Measurements from ENCODE around the gene EEF1A2.
"Not testable (repeated sequence)": the region's sequence is repeated elsewhere in the genome, so short reads cannot be mapped to it uniquely, and the experiment has no call there.

EEF1A2 gene

DNA sequence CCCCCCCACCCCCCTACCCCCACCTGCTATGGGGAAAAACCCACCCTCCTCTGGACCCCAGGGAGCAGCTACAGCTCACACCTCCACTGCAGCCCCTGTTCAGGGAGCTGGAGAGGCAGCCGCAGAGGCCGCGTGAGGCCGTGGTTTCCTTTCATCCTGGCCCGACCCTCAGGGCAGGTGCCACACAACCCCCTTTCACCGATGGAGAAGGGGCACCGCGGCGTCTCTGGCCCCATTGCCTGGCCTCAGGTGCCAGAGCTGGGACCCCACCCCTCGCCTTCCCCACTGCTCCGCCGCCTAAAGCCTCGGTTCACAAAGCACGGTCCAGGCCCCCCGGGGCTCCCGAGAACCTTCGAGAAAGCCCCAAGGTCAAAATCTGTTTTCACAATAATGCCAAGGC lies 14.6 kb downstream of the EEF1A2 start:
- DNase-seq = no peak

DNA sequence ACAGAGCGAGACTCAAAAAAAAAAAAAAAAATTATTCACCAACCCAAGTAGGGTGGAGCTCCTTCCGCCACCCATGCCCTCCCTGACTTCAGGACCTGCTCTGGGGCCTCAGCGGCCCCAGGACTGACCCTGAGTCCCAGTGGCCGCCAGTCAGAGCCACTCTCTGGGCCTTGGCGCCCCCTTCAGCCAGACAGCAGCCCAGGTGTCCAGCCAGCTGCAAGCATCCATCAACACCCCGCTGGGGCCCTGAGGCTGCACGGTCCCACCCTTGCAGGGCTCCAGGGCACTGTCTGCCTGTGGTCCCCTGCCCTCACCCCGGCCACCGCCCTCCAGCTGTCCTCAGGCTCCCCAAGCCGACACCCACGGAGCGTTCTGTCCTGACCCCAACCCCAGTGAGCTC lies 15.0 kb downstream of the EEF1A2 start:
- DNase-seq = no peak

DNA sequence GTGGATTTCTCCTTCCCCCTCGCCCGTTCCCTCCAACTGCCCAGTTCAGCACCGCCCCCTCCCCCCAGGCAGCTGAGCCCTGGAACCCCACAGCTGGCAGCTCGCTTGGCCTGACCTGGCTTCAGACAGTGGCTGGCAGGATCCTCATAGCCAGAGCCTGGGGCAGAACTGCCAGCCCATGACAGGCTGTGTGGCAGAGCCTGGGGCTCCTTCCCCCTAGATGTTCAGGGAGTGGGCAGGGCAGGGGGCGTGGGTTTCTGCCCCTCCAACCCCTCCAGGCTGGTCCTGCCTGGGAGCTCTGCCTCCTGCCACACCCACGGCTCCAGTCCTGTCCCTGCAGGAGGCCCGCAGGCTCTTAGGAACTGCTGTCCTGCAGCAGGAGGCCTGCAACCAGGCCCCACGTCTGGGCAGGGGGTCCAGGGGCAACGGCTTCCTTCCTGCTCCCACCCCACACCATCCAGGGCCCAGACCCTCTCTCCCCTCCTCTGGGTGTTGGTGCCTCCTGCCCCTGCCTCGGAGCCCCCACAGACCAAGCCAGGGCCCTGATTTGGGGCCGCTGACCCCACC lies 16.8 kb downstream of the EEF1A2 start:
- DNase-seq = no peak

DNA sequence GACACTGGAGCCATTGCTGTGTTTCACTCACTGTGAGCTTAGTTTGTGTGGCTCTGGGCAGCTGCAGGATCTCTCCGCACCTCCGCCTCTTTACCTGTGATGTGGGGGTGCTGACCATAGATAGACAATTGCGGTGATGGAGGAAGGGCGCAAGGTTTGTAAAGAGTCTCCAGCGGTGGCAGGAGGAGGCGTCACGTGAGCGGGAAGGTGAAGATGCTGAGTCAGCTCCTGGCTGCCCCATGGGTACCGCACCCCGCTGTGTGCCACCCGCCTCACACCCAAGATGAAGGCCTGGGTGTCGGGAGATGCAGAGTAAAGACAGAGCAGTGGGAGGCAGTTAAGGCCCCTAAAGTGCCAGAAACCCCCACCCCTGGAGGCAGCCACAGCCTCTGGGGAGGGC lies 17.4 kb downstream of the EEF1A2 start:
- DNase-seq = no peak

DNA sequence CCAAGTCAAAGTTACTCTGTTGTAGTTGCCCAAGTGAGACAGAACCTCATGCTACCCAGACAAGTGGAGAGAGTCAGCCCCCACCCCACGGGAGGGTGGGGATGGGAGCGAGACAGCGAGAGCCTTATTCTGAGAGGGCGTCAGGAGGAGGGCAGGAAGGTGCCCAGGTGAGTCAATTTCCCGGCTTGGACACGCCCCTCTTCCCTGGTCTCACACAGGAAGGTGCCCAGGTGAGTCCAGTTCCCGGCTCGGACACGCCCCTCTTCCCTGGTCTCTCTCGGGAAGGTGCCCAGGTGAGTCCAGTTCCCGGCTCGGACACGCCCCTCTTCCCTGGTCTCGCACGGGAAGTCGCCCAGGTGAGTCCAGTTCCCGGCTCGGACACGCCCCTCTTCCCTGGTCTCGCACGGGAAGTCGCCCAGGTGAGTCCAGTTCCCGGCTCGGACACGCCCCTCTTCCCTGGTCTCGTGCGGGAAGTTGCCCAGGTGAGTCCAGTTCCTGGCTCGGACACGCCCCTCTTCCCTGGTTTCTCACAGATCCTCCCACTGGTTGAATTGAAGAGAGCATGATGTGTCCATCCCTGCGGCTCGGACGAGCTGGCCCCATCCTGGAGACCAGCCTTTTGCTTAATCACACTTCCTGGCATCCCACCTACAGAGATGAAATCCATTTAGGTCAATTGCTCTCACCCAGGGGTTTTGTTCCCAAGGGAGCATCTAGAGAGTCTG lies 19.0 kb downstream of the EEF1A2 start:
- DNase-seq = not testable (repeated sequence)

DNA sequence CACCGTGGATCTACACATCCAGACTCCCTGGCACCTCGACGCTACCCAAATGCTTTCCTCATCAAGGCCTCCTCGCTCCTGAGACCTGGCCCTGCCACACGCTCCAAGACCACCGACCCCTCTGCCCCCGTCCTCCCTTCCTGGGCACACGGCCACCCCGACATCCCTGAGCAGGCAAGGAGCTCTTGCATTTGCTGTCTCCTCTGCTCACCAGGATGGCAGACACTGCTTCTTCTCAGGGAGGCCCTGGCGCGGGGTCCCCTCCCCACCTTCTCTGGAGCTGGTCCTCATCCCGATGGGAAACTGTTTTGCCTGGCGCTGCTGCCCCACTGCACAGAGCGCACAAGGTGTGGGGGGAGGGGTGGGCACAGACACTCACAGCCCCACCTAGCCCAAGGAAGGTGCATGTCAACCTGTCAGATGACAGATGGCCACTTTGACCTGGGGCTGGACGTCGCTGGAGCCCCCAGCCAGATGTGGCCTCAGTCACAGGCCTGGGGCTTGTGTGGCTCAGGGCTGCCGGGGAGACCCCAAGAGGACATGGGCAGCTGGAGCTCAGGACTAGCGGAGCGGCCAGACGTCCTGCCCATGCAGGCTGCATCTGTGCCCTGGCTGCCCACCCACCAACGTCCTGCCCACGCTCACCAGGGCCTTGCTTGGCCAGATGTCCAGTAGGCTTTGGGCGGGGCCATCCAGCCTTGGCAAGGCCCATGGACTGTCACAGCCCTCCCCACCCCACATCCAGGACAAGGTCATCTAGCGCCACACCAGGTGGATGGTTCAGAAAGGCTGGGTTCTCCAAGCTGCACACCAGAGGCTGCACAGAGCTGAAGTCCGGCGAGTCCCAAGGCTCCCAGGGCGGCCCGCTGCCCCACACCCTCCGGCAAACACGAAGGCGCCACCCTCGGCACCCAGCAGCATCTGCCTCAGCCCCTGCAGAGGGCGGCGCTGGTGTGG lies 20.3 kb downstream of the EEF1A2 start:
- no peak for DNase-seq

DNA sequence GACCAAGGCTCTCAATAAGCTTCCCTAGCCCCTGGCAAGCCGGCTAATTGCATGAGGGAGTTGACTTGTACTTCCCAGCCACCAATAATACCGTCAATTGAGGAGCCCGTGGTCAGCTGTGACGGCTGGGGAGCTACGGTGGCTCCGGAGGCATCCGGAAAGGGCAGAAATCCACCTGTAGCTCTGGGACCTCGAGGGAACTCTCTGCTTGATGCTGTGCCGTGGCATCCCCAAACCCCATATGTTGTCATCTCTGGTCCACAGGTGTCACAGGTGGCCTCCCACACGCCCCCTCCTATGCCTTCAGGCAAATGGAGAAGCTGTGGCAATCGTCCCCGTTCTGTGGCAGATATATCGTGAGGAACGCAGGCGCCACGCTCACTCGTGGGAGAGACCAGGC lies 20.9 kb downstream of the EEF1A2 start:
- DNase-seq = no peak

DNA sequence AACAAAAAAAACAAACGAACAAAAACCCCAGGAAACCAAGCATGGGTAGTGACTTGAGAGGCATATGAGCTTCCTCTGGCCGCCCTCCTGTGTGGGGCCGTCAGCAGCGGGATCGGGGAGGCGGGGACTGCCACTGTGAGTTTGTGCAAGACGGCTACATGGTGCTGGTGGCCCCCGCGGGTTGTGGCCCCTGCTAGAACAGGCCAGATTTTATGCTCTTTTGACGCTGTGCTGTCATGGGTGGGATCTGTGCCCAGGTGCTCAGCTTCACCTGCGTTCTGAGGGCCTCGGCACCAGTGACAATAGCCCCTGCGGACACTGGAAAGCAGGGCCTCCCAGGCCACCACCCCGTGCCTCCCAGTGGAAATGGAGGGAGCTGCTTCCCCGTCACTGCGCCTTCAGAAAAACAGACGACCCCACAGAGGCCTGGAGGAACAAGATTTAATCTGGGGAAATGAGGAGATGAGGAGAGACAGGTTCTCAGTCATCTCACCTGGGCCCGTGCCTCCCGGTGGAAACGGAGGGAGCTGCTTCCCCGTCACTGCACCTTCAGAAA lies 21.7 kb downstream of the EEF1A2 start:
- no peak for DNase-seq

DNA sequence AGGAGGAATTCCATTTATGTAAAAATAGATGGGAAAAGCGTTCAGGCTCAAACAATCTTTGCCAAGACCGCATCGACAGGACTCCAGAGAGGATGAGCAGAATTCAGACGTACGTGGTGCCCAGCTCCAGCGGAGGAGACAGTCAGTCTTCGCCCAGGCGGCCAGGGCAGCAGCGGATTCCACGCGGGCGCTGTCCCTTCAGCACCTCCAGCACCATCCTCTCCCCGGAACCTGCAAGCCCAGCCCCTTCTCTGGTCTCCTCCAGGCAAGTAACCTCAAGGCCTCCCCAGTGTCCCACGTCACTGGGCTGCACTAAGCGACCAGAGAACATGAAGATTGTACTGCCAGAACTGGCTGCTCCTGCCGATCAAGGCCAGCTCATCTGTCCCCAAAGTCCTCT lies 23.7 kb downstream of the EEF1A2 start:
- DNase-seq = no peak

DNA sequence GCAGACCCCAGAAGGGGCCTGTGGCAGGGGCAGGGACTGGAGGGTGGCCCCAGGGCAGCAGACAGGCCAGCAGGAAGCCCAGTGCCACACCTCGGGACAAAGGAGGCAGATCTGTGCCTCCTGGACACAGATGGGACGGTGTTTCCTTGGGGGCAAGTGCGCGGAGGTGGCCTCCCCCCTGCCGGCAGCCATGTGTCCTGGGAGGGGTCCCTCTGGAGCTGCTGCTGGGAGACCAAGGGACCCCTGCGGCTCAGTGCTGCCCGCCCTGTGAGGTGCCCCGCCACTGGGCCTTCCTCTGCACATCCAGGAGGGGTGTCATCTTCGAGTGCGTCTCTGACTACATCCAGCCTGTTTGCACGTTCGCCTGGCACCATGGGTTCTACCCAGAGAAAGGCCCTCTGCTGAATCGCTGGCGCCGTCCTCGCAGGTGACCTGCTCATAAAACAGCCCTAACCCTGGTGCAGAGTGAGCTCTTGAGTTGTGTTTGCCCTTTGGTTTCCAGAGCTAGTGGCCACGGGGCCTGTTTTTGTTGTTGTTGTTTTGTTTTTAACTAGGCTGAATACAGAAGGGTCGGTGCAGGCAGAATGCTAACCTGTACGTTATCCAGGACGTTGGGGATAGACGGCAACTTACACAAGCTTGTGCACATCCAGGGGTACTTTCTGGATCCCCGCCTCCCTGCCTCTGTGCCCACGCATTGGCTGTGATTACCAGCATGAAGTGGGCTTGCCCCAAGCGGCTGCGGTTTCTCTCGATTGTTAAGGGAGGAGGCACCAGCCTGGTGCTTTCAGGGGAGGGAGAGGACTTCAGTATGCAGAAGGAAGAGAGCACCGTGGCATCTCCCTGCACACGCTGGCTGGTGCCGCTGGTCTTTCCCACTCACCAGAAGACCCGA lies 25.1 kb downstream of the EEF1A2 start:
- no peak for DNase-seq

DNA sequence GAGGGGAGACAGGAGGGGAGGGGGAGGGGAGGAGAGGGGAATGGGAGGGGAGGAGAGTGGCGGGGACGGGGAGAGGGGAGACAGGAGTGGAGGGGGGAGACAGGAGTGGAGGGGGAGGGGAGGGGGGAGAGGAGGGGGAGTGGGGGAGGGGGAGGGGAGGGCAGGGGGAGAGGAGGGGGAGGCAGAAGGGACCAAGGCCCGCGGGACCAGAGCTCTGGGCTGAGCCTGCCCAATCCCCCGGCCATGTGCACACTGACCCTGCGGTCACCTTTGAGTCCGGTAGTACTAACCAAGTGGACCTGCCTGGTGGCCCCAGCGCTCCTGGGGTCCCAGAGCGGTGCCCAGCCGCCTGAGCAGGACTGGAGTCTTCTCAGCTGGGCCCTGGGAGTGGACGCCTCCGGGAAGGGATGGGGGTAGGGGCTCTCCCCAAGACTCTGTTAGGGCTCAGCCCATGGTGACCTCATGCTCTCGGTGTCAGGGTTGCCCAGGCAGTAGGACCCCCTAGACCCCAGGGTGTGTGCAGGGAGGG lies 26.0 kb downstream of the EEF1A2 start:
- DNase-seq = no peak

DNA sequence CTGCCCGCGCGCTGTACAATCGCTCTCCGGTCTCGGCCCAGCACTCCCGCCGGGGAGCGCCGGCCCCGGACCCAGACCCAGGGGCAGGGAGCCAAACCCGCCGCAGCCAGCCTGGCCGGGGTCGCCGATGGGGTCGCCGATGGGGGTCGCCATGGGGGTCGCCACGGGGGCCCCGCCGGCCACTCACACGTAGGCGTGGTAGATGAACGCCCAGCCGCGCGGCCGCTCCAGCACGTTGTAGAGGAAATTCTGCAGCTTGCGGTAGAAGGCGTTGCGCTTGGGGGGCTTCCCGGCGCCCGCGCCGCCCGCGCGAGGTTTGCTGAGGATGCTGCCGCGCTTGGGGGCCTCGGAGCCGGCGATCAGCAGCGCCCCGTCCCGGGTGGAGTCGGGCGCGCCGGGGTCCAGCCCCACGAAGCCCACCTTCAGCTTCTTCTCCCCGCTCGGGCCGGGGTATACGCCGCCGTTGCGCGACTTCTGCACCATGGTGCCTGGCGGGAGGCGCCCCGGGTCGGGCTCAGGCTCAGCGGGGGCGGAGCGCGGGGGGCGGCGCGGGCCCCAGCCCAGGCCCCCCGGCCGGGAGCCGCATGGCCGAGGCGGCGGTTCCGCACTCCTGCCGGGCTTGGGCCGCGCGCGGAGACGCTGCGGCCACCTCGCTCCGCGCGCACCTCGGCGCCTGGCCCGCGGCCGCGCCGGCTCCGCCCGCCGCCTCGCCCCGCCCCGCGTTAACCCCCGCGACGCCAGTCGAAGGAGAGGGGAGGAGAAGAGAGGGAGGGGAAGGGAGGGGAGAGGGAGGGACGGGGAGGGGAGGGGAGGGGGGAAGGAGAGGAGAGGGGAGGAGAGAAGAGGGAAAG lies 26.7 kb downstream of the EEF1A2 start, which contains the start of gene KCNQ2:
Gene KCNQ2, minus strand, starts transcription at position 675 of the 851 bp plus-strand sequence. Its CDS starts 192 bp downstream, at position 483.
- DNase-seq = no peak

DNA sequence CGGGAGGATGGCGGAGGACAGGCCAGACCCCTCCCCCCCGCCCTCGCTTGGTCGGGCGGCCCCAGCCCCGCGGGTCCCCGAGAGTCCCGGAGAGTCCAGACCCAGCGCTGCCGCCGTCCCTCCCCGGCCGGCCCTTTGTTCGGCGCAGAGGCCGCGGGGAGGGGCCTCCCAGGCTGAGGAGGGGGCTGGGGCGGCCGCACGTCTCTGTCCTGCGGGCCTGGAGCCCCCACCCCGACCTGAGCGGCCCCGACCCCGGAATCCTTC lies 27.2 kb downstream of the EEF1A2 start:
- no peak for DNase-seq

DNA sequence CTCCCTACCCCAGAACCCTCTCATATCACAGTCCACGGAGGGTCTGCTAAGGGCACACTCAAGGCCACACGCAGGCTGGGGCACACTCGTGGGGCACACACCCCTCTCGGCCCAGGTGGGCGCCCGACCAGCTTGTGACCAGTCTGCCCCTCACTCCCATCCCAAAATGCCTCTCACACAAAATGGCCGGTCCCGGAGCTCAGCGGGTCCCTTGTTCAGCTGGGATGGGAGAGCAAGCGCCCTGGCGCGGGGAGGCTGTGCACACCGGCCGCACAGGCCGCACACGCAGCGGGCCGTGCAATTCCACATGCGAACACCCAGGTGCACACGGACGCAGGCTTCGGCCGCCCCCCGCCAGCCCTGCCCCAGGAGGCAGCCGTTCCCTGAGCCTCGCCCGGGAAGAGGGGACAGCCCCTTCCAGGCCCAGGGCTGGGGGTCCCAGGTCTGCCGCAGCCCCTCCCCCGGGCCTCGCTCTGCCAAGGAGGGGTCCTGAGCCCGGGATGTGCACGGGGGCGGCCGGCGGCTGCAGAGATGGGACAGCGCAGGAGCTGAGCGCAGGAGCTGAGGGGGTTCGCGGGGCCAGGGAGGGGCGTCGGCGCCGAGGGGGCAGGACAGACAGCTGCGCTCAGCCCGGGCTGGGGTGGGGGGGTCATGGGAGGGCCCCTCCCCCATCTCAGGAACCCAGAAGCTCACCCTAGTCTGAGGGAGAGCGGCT lies 27.7 kb downstream of the EEF1A2 start:
- DNase-seq = no peak

DNA sequence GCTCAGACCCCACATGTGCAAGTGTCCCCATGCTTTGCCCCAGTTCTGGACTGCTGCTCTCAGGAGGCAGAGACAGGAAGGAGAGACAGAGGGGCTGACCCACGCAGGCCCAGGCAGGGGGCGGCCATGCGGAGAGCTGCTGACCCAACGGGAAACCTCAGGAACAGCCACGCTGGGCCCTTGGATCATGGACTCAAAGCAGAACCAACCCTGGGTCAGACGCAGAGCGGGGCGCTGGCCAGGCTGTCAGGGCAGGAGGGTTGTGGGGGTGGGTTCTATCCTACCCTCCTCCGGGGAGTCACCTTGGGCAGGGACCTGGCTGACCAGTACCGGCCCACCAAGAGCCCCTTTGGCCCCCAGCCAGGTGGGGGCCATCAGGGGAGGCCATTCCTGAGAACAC lies 28.5 kb downstream of the EEF1A2 start:
- DNase-seq = no peak

DNA sequence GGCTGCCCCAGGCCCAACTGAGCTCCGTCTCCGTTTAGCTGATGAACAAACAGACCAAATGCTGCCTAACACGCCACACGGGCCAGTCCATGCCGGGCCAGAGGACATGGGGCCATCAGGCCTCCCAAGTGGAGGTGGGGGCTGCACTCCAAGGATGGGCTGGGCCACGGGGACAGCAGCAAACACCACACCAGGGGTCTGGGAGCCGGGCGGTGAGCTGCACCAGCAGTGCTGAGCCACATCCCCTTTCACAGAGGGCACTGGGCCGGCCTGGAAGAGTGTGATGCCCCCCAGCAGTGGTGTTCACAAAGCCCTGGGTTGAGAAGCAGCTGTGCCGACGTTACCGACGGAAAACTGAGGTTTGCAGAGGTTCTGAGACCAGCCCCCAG lies 29.2 kb downstream of the EEF1A2 start:
- no peak for DNase-seq

DNA sequence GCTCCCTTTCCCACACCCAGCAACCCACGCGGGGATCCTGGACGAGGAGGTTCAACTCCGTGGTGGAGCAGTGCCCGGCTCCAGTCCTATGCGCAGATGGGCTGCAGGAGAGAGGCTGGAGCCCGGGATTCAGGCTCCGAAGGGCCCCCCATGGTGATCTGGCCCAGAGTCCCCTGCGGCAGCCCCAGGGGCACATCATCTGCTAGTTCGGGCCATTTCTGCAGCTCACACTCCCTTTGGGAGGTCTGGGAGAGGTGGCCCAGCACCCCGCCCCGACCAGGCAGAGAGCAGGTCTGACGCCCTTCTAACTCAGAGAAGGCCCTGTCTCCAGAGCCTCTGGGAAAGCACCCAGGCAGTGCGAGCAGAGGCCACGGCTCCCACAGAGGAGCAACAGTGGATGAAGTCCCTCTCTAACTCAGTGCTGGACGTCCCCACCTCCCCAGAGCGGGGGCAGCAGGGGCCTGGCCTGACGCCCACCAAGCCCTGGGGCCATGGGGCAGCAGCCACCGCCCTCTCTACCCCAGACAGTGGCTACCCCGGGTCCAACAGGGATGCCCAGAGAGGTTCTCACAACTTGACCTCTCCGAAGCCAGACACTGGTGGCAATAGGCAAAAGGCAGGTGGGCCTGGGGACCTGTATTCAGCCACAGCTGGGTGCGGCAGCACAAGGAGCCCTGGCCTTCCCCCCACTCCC lies 29.7 kb downstream of the EEF1A2 start:
- no peak for DNase-seq

DNA sequence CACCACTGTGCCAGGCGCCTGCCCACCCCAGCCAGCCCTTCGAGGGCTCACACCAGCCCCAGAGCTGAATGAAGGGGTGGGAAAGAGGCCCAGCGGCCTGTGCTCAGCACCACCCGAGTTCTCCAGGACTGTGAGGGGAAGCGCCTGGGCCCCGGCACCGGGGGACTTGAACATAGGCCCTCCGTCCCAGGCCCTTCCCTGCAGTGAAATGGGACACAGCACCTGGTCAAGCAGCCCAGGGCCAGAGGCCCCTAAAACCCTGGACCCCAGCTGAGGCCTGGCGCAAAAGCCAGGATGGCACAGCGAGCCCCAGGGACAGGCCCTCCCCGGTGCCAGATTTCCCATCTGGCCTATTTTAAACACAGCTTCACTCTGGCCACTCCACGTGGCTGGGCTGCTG lies 30.5 kb downstream of the EEF1A2 start:
- DNase-seq = no peak

DNA sequence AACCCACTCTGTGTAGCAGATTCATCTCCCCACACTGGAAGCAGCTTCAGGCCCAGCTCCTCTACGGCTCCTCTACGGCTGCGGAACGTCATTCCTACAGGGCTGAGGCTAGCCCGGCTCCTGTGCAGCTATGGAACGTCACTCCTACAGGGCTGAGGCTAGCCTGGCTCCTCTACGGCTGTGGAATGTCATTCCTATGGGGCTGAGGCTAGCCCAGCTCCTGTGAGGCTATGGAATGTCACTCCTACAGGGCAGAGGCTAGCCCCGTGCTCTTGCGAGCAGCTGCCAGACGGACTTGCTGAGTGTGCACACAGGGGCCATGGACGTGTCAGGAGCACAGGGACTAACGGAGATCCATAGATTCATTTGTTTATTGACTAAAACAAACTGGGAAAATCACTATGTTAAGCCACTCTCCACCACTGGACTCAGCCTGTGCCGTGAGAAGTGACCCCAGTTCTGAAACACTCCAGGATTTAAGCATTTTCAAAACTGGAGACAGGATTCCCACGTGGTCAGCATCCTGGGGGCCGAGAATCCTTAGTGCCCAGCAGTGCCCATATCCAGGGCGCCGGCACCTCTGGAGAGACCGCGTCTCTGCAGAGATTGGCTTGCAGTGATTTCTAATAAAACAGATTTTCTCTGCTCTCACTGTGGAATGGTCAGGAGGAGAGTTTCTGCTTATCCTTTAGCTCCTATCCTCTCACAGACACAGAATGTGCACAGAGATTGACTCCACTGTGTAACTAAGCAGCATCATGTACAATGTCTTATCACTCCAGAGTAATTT lies 31.4 kb downstream of the EEF1A2 start:
- DNase-seq = no peak
